ENCODE data around the gene CKAP2. TPM values are rescaled to one million over a fixed set of nuclear protein-coding genes. Genes with fewer than 3 reads are reported as not detected.
A peak's percentile ranks its signal among the peaks of the same experiment; 100 is the strongest.
"Not testable (repeated sequence)": the region's sequence is repeated elsewhere in the genome, so short reads cannot be mapped to it uniquely, and the experiment has no call there.

The CKAP2 gene
- total RNA-seq, 1 experiment from 2014 or later, result 42.1 TPM

- Histone ChIP-seq H3K36me3 (peaks cover 23% of the 10 kb centered on the region), H3K4me3 (peak overlapping the region; percentile 63), H3K27me3 (no peaks in the 10 kb centered on the region), H3K9me3 (no peaks in the 10 kb centered on the region)
- DNase-seq, result no peak
Observed at GRCh38 chr13:52449331-52450011, 5.8 kb upstream of the CKAP2 start.

- Histone ChIP-seq H3K27me3 (no peaks in the 10 kb centered on the region), H3K36me3 (peaks cover 16% of the 10 kb centered on the region), H3K9me3 (no peaks in the 10 kb centered on the region), H3K4me3 (peak within 1 kb of the TSS; percentile 63)
- DNase-seq, result peak; percentile 90
Observed at GRCh38 chr13:52450012-52450792, 5.1 kb upstream of the CKAP2 start, which contains the start of gene VPS36. VPS36 (minus strand) TSS chr13:52450634; CDS start chr13:52450594, 40 bp downstream.

GRCh38 chr13:52450793-52451116 is 4.5 kb upstream of the CKAP2 start:
- peaks cover 15% of the 10 kb centered on the region for H3K36me3 ChIP-seq
- H3K9me3 ChIP-seq, result no peaks in the 10 kb centered on the region
- H3K4me3 ChIP-seq, result peak overlapping the region; percentile 63
- H3K27me3 ChIP-seq, result no peaks in the 10 kb centered on the region
- DNase-seq, result no peak

DNA sequence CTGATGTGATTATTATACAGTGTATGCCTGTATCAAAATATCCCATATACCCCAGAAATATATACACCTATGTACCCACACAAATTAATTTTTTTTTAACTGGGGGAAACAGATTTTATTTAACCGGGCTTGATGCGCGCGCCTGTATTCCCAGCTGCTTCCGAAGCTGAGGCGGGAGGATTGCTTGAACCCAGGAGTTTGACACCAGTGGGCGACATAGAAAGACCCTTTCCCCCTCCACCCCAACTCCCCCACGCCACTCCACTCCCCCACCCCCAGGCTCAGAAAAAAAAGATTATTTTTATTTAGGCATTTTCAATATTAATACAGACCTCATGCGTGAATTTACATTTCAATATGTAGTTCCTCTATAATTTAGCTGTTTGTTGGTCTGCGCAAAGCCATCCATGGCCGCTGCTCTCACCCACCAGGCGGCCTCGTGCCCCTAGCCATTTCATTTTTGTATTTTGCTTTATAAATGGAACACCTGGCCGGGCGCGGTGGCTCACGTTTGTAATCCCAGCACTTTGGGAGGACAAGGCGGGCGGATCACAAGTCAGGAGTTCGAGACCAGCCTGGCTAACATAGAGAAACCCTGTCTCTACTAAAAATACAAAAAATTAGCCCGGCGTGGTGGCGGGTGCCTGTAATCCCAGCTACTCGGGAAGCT is 4.0 kb upstream of the CKAP2 start:
- Histone ChIP-seq H3K4me3 (peak overlapping the region; percentile 63), H3K9me3 (no peaks in the 10 kb centered on the region), H3K36me3 (peaks cover 15% of the 10 kb centered on the region), H3K27me3 (no peaks in the 10 kb centered on the region)
- no peak for DNase-seq

GRCh38 chr13:52452470-52452869 is 2.8 kb upstream of the CKAP2 start:
- DNase-seq, result no peak
- Histone ChIP-seq H3K9me3 (no peaks in the 10 kb centered on the region), H3K4me3 (no peak overlapping the region)

DNA sequence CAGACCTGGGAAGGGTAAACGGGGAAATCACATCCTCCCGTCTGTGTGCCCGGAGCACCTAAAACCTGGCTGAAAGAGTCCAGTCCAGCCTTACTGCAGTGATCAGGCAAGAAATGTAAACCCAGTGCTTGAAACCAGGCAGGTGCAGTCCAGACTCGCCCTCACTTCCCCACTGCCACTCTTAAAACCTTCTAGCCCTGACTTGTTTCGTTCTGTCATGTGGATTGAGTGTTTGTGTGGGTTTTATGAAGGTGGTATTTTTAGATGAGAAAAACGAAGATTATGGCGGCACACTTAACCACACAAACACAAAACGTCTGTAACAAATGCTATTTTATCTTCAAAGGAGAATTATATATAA is 839 bp upstream of the CKAP2 start:
- H3K4me3 ChIP-seq, result peak overlapping the region; percentile 74
- no peak for DNase-seq
- no peaks in the 10 kb centered on the region for H3K27me3 ChIP-seq
- no peaks in the 10 kb centered on the region for H3K9me3 ChIP-seq
- peaks cover 27% of the 10 kb centered on the region for H3K36me3 ChIP-seq

More at GRCh38 chr13:52452470-52452869, 2.8 kb upstream of the CKAP2 start:
- Histone ChIP-seq H3K36me3 (peaks cover 22% of the 10 kb centered on the region), H3K27me3 (no peaks in the 10 kb centered on the region)

DNA sequence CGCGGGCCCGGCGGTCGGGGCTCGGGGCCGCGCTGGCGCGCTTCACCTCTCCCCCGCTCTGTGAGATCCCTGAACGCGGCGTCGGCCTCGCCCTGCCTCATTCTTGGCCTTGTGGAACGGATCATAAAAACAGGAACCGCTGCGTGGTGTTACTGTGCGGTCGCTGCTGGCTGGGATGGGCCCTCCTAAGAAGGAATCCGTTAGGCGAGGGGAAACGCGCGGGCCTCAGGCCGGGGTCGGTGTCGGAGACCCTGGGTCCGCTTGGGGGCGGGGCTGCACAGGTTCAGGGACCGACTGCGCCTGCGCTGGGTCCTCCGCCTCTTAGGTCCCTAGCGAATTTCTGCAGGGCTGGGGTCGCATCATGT is 381 bp downstream of the CKAP2 start:
- DNase-seq, result peak; percentile 66
- Histone ChIP-seq H3K9me3 (no peaks in the 10 kb centered on the region), H3K36me3 (peaks cover 33% of the 10 kb centered on the region), H3K4me3 (peak overlapping the region; percentile 74), H3K27me3 (no peaks in the 10 kb centered on the region)

GRCh38 chr13:52459668-52460067 is 4.4 kb downstream of the CKAP2 start:
- Histone ChIP-seq H3K9me3 (no peaks in the 10 kb centered on the region), H3K4me3 (no peak overlapping the region), H3K27me3 (no peaks in the 10 kb centered on the region), H3K36me3 (peaks cover 72% of the 10 kb centered on the region)
- peak; percentile 80 for DNase-seq

GRCh38 chr13:52461265-52461664 is 6.0 kb downstream of the CKAP2 start:
- no peak overlapping the region for H3K4me3 ChIP-seq
- DNase-seq, result no peak
- H3K9me3 ChIP-seq, result no peaks in the 10 kb centered on the region
- no peaks in the 10 kb centered on the region for H3K27me3 ChIP-seq
- peaks cover 87% of the 10 kb centered on the region for H3K36me3 ChIP-seq

GRCh38 chr13:52463526-52463925 is 8.2 kb downstream of the CKAP2 start:
- Histone ChIP-seq H3K36me3 (peaks cover 89% of the 10 kb centered on the region), H3K9me3 (no peaks in the 10 kb centered on the region), H3K4me3 (no peak overlapping the region), H3K27me3 (no peaks in the 10 kb centered on the region)
- DNase-seq, result no peak

DNA sequence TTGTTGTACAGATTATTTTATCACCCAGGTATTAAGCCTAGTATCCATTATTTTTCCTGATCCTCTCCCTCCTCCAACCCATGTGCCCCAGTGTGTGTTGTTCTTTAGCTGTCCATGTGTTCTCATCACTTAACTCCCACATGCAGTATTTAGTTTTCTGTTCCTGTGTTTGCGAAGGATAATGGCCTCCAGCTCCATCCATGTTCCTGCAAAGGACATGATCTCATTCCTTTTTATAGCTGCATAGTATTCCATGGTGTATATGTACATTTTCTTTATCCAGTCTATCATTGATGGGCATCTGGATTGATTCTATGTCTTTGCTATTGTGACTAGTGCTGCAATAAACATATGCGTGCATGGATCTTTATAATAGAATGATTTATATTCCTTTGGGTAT is 13.2 kb downstream of the CKAP2 start:
- H3K9me3 ChIP-seq, H3K27me3 ChIP-seq, H3K4me3 ChIP-seq, DNase-seq: not testable (repeated sequence)
- peaks cover 91% of the 10 kb centered on the region for H3K36me3 ChIP-seq

DNA sequence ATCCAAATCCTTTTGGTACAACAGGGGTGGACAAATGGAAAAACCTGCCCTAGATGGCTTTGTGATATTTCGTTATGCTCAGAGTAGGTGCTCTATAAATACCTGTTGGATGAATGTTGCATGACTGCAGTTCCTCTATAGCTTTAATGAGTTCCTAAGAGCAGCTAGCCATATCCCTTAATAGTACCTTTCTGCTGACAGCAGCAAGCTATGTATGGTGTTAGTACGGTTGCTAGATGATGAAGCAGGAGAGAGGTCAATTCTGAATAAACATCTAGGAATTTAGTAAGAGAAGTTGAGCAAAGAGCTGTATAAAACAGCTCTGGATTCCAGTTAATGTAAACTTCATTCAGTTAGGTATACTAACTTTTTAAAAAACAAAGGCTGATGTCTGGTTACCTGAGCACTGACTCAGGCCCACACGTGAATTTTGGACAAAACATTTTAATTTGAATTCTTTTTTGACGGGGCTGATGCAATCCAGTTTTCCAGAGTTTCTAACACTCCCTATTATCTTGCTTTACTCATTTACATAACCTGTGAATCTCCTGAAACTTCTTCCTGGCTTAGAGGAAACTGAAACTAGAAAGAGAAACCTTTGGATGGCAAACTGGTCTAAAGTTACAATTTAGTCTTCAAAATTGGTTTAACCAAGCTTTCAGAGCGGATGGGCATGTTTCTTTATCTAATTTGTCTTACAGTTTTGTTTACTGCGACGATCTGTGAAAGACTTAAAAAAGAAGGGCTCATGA is 25.6 kb downstream of the CKAP2 start:
- H3K27me3 ChIP-seq, H3K9me3 ChIP-seq, DNase-seq, H3K4me3 ChIP-seq: not testable (repeated sequence)
- H3K36me3 ChIP-seq, result peaks cover 13% of the 10 kb centered on the region

DNA sequence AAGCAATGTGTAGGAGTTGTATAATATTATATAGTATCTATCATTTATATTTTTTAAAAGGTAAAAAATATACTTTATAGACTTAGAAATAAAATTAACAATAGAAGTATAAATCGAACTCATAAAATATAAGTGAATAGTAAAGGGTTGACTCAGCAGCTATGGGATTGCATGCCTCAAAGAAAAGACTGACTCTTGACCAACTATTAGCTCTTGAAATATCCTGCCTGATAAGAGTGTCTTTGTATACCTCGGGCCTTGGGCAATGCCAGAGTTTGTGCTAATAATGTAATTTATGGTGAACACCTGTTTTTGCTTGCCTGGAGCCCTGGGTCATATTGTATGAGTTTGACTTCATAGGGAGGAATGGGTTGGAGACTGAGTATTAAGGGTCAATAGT is 31.8 kb downstream of the CKAP2 start:
- not testable (repeated sequence) for H3K36me3 ChIP-seq, H3K4me3 ChIP-seq, H3K27me3 ChIP-seq, DNase-seq, H3K9me3 ChIP-seq

DNA sequence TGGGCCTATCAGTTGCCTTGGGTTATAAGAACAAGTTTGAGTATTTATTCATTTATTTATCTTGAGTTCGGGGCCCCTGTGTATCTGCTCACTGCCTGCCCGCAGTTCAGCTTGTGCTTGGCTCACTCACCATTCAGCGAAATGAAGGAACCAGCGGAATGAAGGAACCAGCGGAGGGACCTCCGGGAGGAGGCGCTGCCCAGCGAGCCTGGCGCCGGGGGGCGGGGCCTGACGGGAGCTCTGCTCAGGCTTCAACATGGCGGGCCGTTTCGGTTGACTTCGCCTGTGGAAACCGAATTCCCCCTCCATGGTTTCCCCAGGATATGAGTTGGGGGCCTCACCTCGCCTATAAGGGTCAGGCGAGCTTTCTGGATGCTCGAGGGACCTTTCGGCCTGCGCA is 33.5 kb downstream of the CKAP2 start:
- DNase-seq, H3K36me3 ChIP-seq, H3K9me3 ChIP-seq, H3K4me3 ChIP-seq, H3K27me3 ChIP-seq: not testable (repeated sequence)

GRCh38 chr13:52491015-52491414 is 35.7 kb downstream of the CKAP2 start:
- H3K4me3 ChIP-seq, DNase-seq, H3K27me3 ChIP-seq, H3K9me3 ChIP-seq, H3K36me3 ChIP-seq: not testable (repeated sequence)

DNA sequence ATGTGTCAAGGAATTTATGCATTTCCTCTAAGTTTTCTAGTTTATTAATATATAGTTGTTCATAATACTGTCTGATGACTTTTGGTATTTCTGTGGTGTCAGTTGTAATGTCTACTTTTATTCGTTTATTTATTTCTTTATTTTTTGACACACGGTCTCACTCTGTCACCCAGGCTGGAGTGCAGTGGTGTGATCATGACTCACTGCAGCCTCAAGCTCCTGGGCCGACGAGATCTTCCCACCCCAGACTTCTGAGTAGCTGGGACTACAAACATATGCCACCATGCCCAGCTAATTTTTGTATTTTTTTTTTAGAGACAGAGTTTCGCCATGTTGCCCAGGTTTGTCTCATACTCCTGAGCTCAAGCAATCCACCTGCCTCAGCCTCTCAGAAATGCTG is 39.0 kb downstream of the CKAP2 start:
- DNase-seq, result not testable (repeated sequence)

DNA sequence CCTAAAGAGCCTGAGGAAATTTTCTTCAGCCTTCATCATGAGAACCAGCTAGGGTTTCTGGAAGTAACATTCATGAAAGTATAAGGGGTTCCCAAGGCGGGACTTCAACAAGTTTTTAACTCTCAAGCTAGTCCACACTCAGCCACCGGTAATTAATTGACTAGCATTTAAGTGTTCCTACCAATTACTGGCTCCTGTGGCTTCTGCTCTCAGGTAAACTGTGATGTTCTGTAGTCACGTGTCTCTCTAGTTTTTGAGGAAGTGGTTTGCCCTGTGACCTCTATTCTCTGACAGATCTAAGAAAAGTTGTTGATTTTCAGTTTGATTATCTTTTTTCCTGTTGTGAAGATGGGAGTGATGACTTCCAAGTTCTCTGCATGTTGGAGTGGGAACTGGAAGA is 42.7 kb downstream of the CKAP2 start:
- DNase-seq, result not testable (repeated sequence)

More for the DNA sequence above, 39.0 kb downstream of the CKAP2 start:
- not testable (repeated sequence) for H3K4me3 ChIP-seq, H3K9me3 ChIP-seq, H3K27me3 ChIP-seq, H3K36me3 ChIP-seq

More for the DNA sequence above, 42.7 kb downstream of the CKAP2 start:
- not testable (repeated sequence) for H3K27me3 ChIP-seq, H3K9me3 ChIP-seq, H3K4me3 ChIP-seq, H3K36me3 ChIP-seq
